Measurements from ENCODE around the gene CALN1. TPM values are rescaled to one million over a fixed set of nuclear protein-coding genes. Genes with fewer than 3 reads are reported as not detected.

The CALN1 gene
- total and polyA plus RNA-seq, 2 of the 8 experiments (the other 6 are each of a cell fraction or from before 2014, with no cell fraction given): 6.4 to 15.2 TPM

DNA sequence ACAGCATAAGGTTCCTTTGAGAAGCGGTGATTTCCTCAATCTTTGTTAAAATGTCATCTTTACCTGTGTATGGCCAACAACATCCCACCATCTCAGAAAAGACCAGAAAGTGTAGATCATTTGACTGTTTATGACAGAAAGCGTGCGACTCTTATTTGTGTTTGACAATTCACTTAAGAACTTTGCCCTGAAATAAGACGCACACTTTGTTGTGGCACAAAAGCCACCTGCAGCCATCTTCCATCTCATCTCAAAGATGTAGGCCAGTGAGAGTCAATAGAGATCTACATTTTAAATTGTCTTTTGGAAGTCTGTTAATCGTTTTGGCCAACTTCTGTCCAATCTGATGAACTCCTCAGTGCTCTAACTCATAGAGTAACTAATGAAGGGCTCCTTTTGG is 114.0 kb downstream of the CALN1 start (continued):
- TF ChIP-seq POLR2AphosphoS5 (IDR thresholded peaks at IDR 0.05; ENCODE audit: low read depth, low read length) (no peak), PHF8 (conservative IDR thresholded peaks at IDR 0.05; ENCODE audit: low read depth, low read length) (no peak), SUZ12 (IDR thresholded peaks at IDR 0.05; ENCODE audit: low read length) (no peak), SAP30 (IDR thresholded peaks at IDR 0.05; ENCODE audit: insufficient read depth, insufficient replicate concordance, low read length) (no peak), CBX5 (IDR thresholded peaks at IDR 0.05; ENCODE audit: low read depth, low read length) (no peak)

Measured in H1 (cell line).